ENCODE data around the gene SLC2A9.

Gene SLC2A9

DNA sequence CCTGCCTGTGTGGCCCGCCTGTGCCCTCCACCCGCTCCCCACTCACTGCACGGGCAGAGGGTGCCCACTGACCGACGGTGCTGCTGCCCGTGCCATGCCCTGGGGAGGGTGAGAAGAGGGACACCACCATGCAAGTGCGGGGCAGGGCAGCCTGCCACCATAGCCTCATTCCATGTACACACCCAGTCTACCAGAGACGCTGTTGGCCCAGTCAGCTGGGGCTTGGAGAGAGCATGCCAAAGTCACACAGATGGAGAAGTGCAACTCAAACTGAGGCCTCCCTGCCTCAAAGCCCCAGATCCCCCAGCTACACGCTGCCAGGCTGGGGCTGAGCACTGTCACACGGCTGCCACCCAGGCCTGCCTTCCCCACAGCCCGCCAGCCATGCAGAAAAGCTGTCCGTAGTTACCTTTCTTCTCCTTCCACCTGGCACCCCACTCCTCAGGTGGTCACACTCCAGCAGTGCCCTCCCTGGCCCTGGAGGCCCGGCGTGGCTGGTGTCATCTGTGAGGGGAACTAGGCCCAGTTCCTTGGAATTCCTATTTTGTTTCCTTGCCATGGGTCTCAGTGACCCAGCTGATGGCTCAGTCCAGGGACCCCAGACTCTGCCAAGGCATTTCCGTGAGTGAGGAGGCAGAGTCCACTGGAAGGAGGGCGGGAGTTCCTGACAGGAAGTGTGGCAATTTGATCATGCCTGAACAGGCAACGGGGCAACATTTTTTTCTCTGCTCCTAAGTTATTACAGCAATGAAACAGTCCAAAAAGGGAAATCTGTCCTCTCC, at the start of gene SLC2A9:
SLC2A9 (minus strand) TSS at position 627 of the 782 bp plus-strand sequence; CDS start at position 559, 68 bp downstream.
- no peak for DNase-seq (ENCODE audit: low spot score)

DNA sequence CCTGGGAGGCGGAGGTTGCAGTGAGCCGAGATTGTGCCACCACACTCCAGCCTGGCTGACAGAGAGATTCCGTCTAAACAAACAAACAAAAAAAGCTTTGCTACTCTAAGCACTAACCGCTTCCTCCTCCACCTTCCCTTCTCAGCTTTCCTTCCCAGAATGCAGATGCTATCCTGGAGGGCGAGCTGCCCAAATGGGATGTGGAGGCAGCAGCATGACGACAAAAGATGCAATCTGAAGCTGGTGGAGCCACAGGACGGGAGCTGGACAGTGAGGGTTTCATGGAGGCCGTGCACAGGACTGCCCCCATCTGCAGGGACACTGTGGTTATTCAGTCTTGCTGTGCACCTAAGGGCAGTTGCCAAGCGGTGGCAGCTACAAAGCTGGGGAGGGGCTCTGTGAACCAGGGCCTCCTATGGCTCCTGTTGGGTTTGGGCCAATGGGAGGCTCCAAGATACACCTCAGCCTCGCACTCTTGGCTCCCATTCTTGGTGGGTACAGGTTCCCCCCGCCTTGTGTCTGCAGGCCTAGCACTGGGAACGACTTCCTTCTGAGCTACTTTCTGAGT, 47.9 kb upstream of the SLC2A9 start:
- no peak for DNase-seq (ENCODE audit: low spot score)

DNA sequence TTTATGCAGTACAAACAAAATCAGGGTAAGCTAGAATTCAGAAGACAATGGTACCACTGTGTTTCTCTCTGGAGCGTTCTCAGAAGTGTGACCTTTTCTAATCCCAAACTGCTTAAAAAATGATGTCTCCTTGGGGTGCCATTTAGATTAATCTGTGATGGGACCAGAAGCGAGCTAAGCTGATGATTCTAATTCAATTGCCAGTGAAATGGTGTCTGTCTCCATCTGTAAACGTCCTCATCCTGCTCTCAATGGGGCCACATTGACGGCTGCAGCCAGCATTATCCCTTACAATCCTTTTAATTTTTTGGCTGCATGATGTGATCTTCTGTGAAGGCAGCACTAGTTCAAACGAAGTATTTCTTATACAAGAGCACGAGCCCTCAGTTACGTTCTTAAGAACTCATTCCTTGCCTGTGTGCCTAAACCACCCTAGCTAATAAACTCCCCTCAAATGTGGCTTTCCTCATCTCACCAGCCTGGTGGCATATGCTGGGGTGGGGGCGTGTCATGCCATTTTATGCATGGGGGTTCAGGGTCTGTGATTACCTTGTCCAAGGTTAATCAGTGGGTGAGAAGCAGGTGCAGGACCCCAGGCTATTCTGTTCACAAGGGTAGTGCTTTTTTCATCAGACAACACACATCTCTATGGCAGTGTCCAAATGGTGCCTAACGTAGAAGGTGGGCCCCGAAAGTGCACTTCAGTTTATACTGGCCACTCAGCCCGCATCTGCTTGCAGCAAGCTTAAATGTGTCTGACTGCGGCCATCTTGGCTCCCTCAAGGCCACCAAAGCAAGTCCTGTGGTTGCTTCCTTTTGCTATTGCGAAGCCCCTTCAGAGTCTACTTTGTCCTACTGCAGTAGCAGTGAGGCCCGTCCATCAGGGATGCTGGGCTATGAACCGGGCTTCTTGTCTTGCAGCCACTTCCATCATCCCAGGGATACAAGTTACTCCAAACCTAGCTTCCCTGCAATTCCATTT, 45.7 kb upstream of the SLC2A9 start:
- no peak for DNase-seq (ENCODE audit: low spot score)

- no peak for DNase-seq (ENCODE audit: low spot score)
Measured at GRCh38 chr4:10066206-10066605, 44.9 kb upstream of the SLC2A9 start.

- no peak for DNase-seq (ENCODE audit: low spot score)
Measured at GRCh38 chr4:10063544-10064300, 42.4 kb upstream of the SLC2A9 start.

DNA sequence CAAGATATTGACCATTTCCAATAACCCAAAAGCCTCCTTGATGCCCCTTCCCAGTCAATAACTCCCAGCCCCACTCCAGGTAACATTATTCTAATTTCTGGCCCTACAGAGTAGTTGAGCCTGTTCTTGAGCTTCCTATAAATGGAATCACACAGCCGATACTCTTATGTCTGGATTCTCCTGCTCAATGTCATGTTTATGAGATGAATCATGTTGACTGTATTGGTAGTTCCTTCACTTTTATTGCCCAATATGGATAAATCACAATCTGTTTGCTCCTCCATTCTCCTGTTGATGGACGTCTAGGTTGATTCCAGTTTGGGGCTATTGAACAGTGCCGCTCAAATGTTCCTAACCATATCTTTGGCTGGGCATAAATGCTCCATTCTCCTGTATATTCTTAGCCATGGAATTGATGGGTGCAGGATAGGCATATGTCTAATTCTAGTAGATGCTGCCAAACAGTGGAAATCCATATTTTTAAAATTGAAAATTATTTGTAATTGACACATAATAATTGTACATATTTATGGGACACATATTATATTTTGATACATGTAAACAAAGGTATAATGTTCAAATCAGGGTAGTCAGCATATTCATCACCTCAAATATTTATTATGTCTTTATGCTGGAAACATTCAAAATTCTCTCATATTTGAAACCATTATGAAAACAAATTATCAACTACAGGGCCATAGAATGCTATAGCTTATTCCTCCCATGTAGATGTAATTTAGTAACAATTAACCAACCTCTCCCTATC, 40.5 kb upstream of the SLC2A9 start:
- no peak for DNase-seq (ENCODE audit: low spot score)

- DNase-seq (ENCODE audit: low spot score), result no peak
Measured at GRCh38 chr4:10058371-10058770, 37.1 kb upstream of the SLC2A9 start.

DNA sequence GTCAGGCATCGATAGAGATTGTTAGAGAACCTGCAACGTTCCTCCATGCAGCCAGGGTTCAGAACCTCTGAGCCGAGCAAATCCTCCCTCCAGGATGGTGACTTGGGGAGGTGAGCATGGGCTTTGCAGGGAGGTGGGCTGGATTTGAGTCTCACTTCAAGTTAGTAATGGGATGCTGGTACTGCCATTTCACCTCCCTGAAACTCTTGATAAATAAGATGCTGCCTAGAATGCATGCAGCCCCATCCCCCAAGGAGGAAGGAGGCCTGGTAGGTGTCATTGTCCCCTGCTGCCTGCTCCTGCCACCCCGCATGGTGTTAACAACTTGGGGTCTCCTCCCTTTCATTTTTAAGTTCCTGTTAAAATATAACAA, 35.7 kb upstream of the SLC2A9 start:
- no peak for DNase-seq (ENCODE audit: low spot score)

DNA sequence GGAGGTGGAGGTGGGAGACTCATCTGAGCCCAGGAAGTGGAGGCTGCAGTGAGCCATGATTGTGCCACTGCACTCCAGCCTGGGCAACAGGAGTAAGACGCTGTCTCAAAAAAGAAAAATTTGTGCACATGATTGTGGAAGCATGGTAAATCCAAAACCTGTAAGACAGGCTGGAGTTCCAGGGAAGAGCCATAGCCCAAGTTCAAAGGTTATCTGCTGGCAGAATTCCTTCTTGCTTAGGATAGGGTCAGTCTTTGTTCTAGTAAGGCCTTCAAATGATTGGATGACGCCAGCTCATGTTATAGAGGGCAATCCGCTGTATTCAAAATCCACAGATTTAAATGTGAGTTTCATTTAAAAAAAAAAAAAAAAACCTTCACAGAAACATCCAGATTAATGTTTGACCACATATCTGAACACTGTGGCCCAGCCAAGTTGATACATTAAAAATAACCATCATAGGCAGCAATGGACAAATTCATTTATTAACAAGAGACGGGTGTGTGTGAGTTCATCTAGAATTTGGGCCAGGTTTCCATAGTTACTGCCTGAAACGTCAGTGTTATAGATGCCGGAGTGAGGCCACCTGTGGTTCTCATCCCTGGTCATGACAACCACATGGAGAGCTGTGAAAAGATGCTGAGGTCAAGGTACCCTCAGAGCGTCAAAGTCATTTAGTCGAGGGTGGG, 35.2 kb upstream of the SLC2A9 start:
- DNase-seq (ENCODE audit: low spot score), result no peak

DNA sequence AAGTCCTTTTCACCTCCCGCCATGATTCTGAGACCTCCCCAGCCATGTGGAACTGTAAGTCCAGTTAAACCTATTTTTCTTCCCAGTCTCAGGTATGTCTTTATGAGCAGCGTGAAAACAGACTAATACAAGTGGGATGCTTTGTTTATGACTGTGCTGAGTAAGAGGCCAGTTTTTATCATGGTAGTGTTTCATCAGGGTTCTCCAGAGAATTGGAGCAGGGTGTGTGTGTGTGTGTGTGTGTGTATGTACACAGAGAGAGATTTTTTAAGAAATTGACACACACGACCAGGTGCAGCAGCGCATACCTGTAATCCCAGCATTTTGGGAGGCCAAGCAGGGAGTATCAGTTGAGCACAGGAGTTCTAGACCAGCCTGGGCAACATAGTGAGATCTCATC, 34.6 kb upstream of the SLC2A9 start:
- no peak for DNase-seq (ENCODE audit: low spot score)

DNA sequence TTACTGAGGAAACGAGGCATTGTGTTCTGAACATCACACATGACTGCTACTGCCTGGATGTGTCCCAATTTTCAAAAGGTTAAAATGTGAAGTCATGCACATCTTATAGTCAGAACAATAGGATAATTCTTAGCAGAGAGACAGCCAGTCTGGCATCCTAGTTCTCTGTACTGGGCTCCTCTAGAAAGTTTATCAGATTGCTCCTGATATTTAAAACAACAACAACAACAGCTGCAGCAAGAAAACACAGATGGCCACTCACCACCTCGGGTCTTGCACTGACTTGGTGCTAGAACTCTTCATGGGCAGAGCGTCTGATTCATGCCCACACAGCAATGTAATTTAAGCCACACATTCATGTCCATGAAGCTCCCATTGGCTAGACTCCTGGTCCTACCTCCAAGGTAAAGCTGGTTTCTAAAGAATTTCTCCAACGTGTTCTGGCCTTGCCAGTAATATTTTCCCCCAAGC, 33.3 kb upstream of the SLC2A9 start:
- DNase-seq (ENCODE audit: low spot score), result no peak

DNA sequence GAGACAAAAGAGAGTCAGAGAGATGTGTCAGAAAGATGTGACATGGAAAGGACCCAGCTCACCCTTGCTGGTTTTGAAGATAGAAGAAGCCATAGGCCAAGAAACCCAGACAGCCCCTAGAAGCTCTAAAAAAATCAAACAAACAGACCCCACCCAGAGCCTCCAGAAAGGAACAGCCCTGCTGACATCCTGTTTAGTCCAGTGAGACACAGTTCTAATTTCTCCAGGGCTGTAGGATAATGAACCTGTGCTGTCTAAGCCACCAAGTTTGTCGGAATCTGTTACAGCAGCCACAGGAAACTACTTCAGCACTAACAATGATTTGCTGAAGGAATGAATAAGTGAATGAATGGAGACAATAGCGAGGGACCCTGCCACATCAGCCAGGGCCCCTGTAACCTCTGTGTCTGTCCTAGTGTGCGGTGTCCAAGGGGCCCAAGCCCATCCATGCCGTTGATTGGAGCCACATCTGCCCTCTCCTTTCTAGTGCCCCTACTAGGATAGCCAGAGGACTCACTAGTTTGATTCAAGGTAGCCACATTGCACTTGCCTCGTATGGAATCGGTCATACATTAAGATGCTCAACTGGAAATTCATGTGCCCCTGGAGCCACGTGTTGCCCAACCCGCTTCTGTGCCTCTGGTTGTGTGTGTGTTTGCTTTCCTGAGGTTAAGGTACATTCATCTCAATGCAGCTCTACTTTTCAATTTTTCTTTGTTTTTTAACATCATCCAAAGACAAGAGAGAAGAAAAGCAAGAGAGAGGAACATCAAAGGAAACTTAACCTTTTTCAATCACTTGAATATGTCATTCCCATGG, 32.5 kb upstream of the SLC2A9 start:
- DNase-seq (ENCODE audit: low spot score), result no peak

DNA sequence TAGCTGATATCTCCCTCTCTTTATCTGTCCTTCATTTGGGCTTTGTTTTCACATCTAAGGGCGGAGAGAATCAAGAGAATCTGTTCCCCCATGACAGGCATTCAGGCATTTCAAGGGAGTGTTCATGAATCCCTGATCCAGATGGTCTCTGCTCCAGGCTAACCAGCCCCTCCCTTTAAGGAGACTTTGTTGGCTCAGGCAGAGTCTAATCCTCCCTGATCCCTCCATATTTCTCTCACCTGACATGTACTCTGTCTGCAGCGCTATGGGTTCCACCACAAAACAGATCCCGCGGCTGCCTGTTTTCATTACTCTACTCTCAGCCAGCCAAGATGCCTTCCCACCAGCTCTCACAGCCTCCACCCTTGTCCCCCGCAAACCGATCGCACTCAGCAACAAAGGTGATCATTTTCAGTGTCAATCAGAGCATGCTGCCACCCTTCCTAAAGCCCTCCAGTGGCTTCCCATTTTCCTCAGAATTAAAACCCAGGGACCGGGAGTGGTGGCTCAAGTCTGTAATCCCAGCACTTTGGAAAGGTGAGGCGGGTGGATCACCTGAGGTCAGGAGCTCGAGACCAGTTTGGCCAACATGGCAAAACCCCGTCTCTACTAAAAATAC, 30.3 kb upstream of the SLC2A9 start:
- DNase-seq (ENCODE audit: low spot score), result no peak

GRCh38 chr4:10050721-10051120, 29.4 kb upstream of the SLC2A9 start:
- no peak for DNase-seq (ENCODE audit: low spot score)

- no peak for DNase-seq (ENCODE audit: low spot score)
Measured at GRCh38 chr4:10050261-10050661, 29.0 kb upstream of the SLC2A9 start.

- DNase-seq (ENCODE audit: low spot score), result no peak
Measured at GRCh38 chr4:10048941-10049697, 27.8 kb upstream of the SLC2A9 start.

GRCh38 chr4:10047967-10048366, 26.7 kb upstream of the SLC2A9 start:
- DNase-seq (ENCODE audit: low spot score), result no peak

DNA sequence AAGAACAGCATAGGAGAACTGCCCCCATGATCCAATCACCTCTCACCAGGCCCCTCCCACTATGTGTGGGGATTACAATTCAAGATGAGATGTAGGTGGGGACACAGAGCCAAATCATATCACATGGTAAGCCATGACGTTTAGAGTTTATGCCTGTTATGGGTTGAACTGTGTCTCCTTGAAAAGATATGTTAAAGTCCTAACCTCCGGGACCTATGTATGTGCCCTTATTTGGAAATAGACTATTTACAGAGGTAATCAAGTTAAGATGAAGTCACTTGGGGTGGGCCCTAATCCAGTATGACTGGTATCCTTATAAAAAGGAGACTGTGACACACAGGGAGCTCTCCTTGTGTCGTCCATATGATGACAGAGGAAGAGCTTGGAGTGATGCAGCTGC, 25.2 kb upstream of the SLC2A9 start:
- no peak for DNase-seq (ENCODE audit: low spot score)

Measured in CD4-positive, alpha-beta T cell treated with Interleukin-6 at 100 ng/mL for 8 hours (primary cell).